H9 (cell line): ENCODE results near the gene MFSD6. TPM values are rescaled to one million over a fixed set of nuclear protein-coding genes. Genes with fewer than 3 reads are reported as not detected.
A peak's percentile ranks its signal among the peaks of the same experiment; 100 is the strongest.

Experiments used
- DNase-seq: peaks from one replicate; pipeline ENCODE4 v3.0.0-alpha.2; 2017
- H2AFZ ChIP-seq: one replicate; pipeline ENCODE4 v1.6.1; 2013; ENCODE audit warnings: mild to moderate bottlenecking, low read length, control low read depth, moderate library complexity
- H2AK5ac ChIP-seq: 2 replicates; pipeline ENCODE4 v1.6.1; 2013; ENCODE audit warnings: low read length, control low read depth, mixed read lengths; ENCODE audit not compliant: insufficient read length
- H2BK120ac ChIP-seq: one replicate; pipeline ENCODE4 v1.6.1; 2013; ENCODE audit warnings: low read depth, mild to moderate bottlenecking, low read length, control low read depth, inconsistent platforms; ENCODE audit not compliant: poor library complexity, severe bottlenecking
- H2BK12ac ChIP-seq: 2 replicates; pipeline ENCODE4 v1.6.1; 2013; ENCODE audit warnings: low read length, control low read depth, mixed read lengths, low read depth; ENCODE audit not compliant: insufficient read length
- H2BK15ac ChIP-seq: 2 replicates; pipeline ENCODE4 v1.6.1; 2013; ENCODE audit warnings: low read depth, low read length, control low read depth
- H2BK20ac ChIP-seq: one replicate; pipeline ENCODE4 v1.6.1; 2013; ENCODE audit warnings: low read depth, mild to moderate bottlenecking, low read length, control low read depth, inconsistent platforms; ENCODE audit not compliant: poor library complexity, severe bottlenecking
- H2BK5ac ChIP-seq: 2 replicates; pipeline ENCODE4 v1.6.1; 2013; ENCODE audit warnings: low read length, control low read depth, mixed read lengths; ENCODE audit not compliant: insufficient read length
- H3K14ac ChIP-seq: 2 replicates; pipeline ENCODE4 v1.6.1; 2013; ENCODE audit warnings: low read length, control low read depth; ENCODE audit not compliant: insufficient read depth
- H3K18ac ChIP-seq: 2 replicates; pipeline ENCODE4 v1.6.1; 2013; ENCODE audit warnings: low read depth, mild to moderate bottlenecking, mixed read lengths, low read length, control low read depth; ENCODE audit not compliant: insufficient read length
- H3K23ac ChIP-seq: 2 replicates; pipeline ENCODE4 v1.6.1; 2013; ENCODE audit warnings: low read length, control low read depth, mixed read lengths, low read depth; ENCODE audit not compliant: insufficient read length
- H3K23me2 ChIP-seq: 2 replicates; pipeline ENCODE4 v1.6.1; 2013; ENCODE audit warnings: low read depth, mild to moderate bottlenecking, mixed read lengths, low read length, control low read depth; ENCODE audit not compliant: insufficient read length, poor library complexity, severe bottlenecking
- H3K27ac ChIP-seq: 2 replicates; pipeline ENCODE4 v1.5.1; 2013; ENCODE audit warnings: low read length, control low read depth, mixed read lengths, low read depth; ENCODE audit not compliant: insufficient read length
- H3K27me3 ChIP-seq: 2 replicates; pipeline ENCODE4 v1.6.1; 2013; ENCODE audit warnings: low read length, control low read depth, inconsistent platforms; ENCODE audit not compliant: insufficient read depth
- H3K4ac ChIP-seq: 2 replicates; pipeline ENCODE4 v1.6.1; 2013; ENCODE audit warnings: low read depth, mild to moderate bottlenecking, control low read depth, inconsistent platforms, low read length, moderate library complexity
- H3K4me1 ChIP-seq: 2 replicates; pipeline ENCODE4 v1.6.1; 2013; ENCODE audit warnings: low read length, control low read depth, inconsistent platforms; ENCODE audit not compliant: insufficient read depth
- H3K4me2 ChIP-seq: 2 replicates; pipeline ENCODE4 v1.6.1; 2013; ENCODE audit warnings: low read length, control low read depth, mixed read lengths; ENCODE audit not compliant: insufficient read length, insufficient read depth
- H3K56ac ChIP-seq: 2 replicates; pipeline ENCODE4 v1.6.1; 2013; ENCODE audit warnings: low read depth, mild to moderate bottlenecking, mixed read lengths, low read length, control low read depth; ENCODE audit not compliant: insufficient read length
- H3K79me1 ChIP-seq: 2 replicates; pipeline ENCODE4 v1.6.1; 2013; ENCODE audit warnings: low read depth, mild to moderate bottlenecking, moderate library complexity, low read length, control low read depth, inconsistent platforms; ENCODE audit not compliant: insufficient read depth, poor library complexity, severe bottlenecking
- H3K79me2 ChIP-seq: 2 replicates; pipeline ENCODE4 v1.6.1; 2013; ENCODE audit warnings: low read length, control low read depth, inconsistent platforms; ENCODE audit not compliant: insufficient read depth
- H3K9ac ChIP-seq: 2 replicates; pipeline ENCODE4 v1.6.1; 2013; ENCODE audit warnings: low read length, control low read depth, mixed read lengths; ENCODE audit not compliant: insufficient read length; ENCODE audit errors: extremely low read depth
- H3K9me3 ChIP-seq: one replicate; pipeline ENCODE4 v1.6.1; 2013; ENCODE audit warnings: low read depth, low read length, inconsistent platforms; ENCODE audit not compliant: control insufficient read depth
- H3T11ph ChIP-seq: one replicate; pipeline ENCODE4 v1.6.1; 2013; ENCODE audit warnings: mild to moderate bottlenecking, low read length, control low read depth, inconsistent platforms
- H4K20me1 ChIP-seq: one replicate; pipeline ENCODE4 v1.6.1; 2013; ENCODE audit not compliant: control insufficient read depth, insufficient read length, insufficient read depth
- H4K5ac ChIP-seq: 2 replicates; pipeline ENCODE4 v1.6.1; 2013; ENCODE audit warnings: low read depth, mild to moderate bottlenecking, mixed read lengths, low read length, control low read depth; ENCODE audit not compliant: insufficient read length
- H4K8ac ChIP-seq: replicated peaks from 2 replicates; pipeline ENCODE4 v1.6.1; 2013; ENCODE audit warnings: low read length, control low read depth, mixed read lengths, low read depth; ENCODE audit not compliant: insufficient read length
- H4K91ac ChIP-seq: 2 replicates; pipeline ENCODE4 v1.6.1; 2013; ENCODE audit warnings: low read depth, mild to moderate bottlenecking, moderate library complexity, mixed read lengths, low read length, control low read depth; ENCODE audit not compliant: insufficient read length
- H3K27ac Mint-ChIP-seq, 3 experiments: 2 replicates in 2 of 3; 3 replicates in 1 of 3; pipeline ENCODE4 v1.8.0; 2020 to 2021; ENCODE audit warnings: mixed read lengths in 3 of 3, mild to moderate bottlenecking in 1 of 3, moderate library complexity in 1 of 3
- H3K27me3 Mint-ChIP-seq: 2 replicates; pipeline ENCODE4 v1.8.0; 2021; ENCODE audit warnings: low read depth, mild to moderate bottlenecking, moderate library complexity, mixed read lengths
- H3K36me3 Mint-ChIP-seq, 3 experiments: 2 replicates in 2 of 3; 3 replicates in 1 of 3; pipeline ENCODE4 v1.8.0; 2020 to 2021; ENCODE audit warnings: low read depth in 3 of 3, mixed read lengths in 3 of 3; ENCODE audit not compliant: insufficient read depth in 1 of 3
- H3K4me1 Mint-ChIP-seq, 2 experiments: 2 replicates each; pipeline ENCODE4 v1.8.0; 2020; ENCODE audit warnings: mixed read lengths in 2 of 2
- H3K4me3 Mint-ChIP-seq, 2 experiments: 2 replicates in 1 of 2; 3 replicates in 1 of 2; pipeline ENCODE4 v1.8.0; 2020 to 2021; ENCODE audit warnings: mild to moderate bottlenecking in 2 of 2, mixed read lengths in 2 of 2, moderate library complexity in 1 of 2
- H3K9me3 Mint-ChIP-seq, 2 experiments: 2 replicates in 1 of 2; 3 replicates in 1 of 2; pipeline ENCODE4 v1.8.0; 2020; ENCODE audit warnings: mild to moderate bottlenecking in 2 of 2, mixed read lengths in 2 of 2, moderate library complexity in 1 of 2
- WGBS: extraction: QIAGEN DNeasy Blood & Tissue Kit; methylation state at CpG from one replicate; pipeline ENCODE4 v1.1.7; 2013; ENCODE audit warnings: missing lambda C conversion rate, low lambda C conversion rate, mixed read lengths; ENCODE audit not compliant: insufficient read length; ENCODE audit errors: extremely low coverage; 5-methylcytosine and 5-hydroxymethylcytosine counted together
- total RNA-seq: library from RNA; stranded (reverse); gene quantifications from 2 replicates; pipeline ENCODE4 v1.2.1, GENCODE V29; 2021
- TF ChIP-seq, protein P1 (sequence below): fragments of 200-600 bp; sonication (generic); conservative IDR thresholded peaks from 3 replicates; pipeline ENCODE4 v1.8.0; 2021; ENCODE audit warnings: antibody characterized with exemption, mild to moderate bottlenecking

MFSD6 gene
- total RNA-seq, 1 experiment from 2014 or later, result 4.0 TPM

- DNase-seq, result no peak
- Histone ChIP-seq H3K4ac (no peak overlapping the region), H3K14ac (peak overlapping the region; percentile 64; the same call in 1 of the 2 replicates), H3K23ac (no peak overlapping the region), H2AFZ (no peak overlapping the region), H3K18ac (peak overlapping the region; percentile 56), H2BK12ac (no peak overlapping the region), H3K56ac (no peak overlapping the region), H3K4me1 (peaks cover 3% of the 10 kb centered on the region; the same call in 1 of the 2 replicates), H3K27me3 (no peaks in the 10 kb centered on the region), H3T11ph (no peak overlapping the region), H2BK5ac (no peak overlapping the region), H2BK15ac (no peak overlapping the region), H3K27ac (peak overlapping the region; percentile 44), H2BK20ac (no peak overlapping the region), H4K5ac (no peak overlapping the region), H4K91ac (no peak overlapping the region), H3K9ac (peak overlapping the region; percentile 78), H3K4me2 (peak overlapping the region; percentile 89), H3K23me2 (peaks cover 10% of the 10 kb centered on the region), H3K79me2 (no peaks in the 10 kb centered on the region), H4K20me1 (no peaks in the 10 kb centered on the region), H4K8ac (no peak overlapping the region), H2BK120ac (no peak overlapping the region), H3K79me1 (no peaks in the 10 kb centered on the region), H2AK5ac (no peak overlapping the region), H3K9me3 (no peaks in the 10 kb centered on the region)
- Mint-ChIP-seq H3K4me1 (peaks cover 33 to 40% of the 10 kb centered on the region in 2 experiments), H3K4me3 (peak overlapping the region; percentile 77 to 88; a peak in 4 of 5 replicates), H3K36me3 (peaks cover 14 to 19% (median 14%) of the 10 kb centered on the region in 3 experiments), H3K9me3 (peaks cover 12 to 15% of the 10 kb centered on the region in 2 experiments), H3K27me3 (no peaks in the 10 kb centered on the region), H3K27ac (peak overlapping the region in 2 of 3 experiments; percentile 23 to 97; a peak in 2 of 7 replicates)
- TF ChIP-seq, protein P1, sequence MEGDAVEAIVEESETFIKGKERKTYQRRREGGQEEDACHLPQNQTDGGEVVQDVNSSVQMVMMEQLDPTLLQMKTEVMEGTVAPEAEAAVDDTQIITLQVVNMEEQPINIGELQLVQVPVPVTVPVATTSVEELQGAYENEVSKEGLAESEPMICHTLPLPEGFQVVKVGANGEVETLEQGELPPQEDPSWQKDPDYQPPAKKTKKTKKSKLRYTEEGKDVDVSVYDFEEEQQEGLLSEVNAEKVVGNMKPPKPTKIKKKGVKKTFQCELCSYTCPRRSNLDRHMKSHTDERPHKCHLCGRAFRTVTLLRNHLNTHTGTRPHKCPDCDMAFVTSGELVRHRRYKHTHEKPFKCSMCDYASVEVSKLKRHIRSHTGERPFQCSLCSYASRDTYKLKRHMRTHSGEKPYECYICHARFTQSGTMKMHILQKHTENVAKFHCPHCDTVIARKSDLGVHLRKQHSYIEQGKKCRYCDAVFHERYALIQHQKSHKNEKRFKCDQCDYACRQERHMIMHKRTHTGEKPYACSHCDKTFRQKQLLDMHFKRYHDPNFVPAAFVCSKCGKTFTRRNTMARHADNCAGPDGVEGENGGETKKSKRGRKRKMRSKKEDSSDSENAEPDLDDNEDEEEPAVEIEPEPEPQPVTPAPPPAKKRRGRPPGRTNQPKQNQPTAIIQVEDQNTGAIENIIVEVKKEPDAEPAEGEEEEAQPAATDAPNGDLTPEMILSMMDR, result no peak
- WGBS, result no CpG with 5 or more reads among the region's 10 CpGs
Measured at GRCh38 chr2:190533175-190533967, 125.2 kb downstream of the MFSD6 start.
